NCI-H460 (cell line): ENCODE results near the gene SMURF1. TPM values are rescaled to one million over a fixed set of nuclear protein-coding genes. Genes with fewer than 3 reads are reported as not detected.

Source experiments
- DNase-seq: peaks from one replicate; pipeline ENCODE4 v3.0.0-alpha.2; 2016; ENCODE audit warnings: low read depth; ENCODE audit errors: extremely low read depth
- total RNA-seq: library from RNA; depleted of rRNA; stranded (reverse); fragments of >200 nt; shearing (Covaris generic); gene quantifications from 2 replicates; pipeline ENCODE4 v1.2.3, GENCODE V29; 2014; rRNA removed

Gene SMURF1
- total RNA-seq, 1 experiment from 2014 or later: 26.4 TPM

GRCh38 chr7:98994046-98994944, 149.6 kb downstream of the SMURF1 start:
- DNase-seq: no peak

- no peak for DNase-seq
Measured at GRCh38 chr7:98993024-98993897, 150.6 kb downstream of the SMURF1 start.

- no peak for DNase-seq
Measured at GRCh38 chr7:98992076-98992475, 151.8 kb downstream of the SMURF1 start.

GRCh38 chr7:98991141-98991540, 152.8 kb downstream of the SMURF1 start:
- no peak for DNase-seq

GRCh38 chr7:98990356-98990755, 153.6 kb downstream of the SMURF1 start:
- no peak for DNase-seq

GRCh38 chr7:98988641-98989040, 155.3 kb downstream of the SMURF1 start:
- DNase-seq: no peak

- DNase-seq: no peak
Measured at GRCh38 chr7:98985945-98986344, 158.0 kb downstream of the SMURF1 start.

- no peak for DNase-seq
Measured at GRCh38 chr7:98985406-98985805, 158.5 kb downstream of the SMURF1 start.

- DNase-seq: no peak
Measured at GRCh38 chr7:98984126-98984525, 159.8 kb downstream of the SMURF1 start.

GRCh38 chr7:98982686-98983085, 161.2 kb downstream of the SMURF1 start:
- DNase-seq: no peak

GRCh38 chr7:98981701-98982100, 162.2 kb downstream of the SMURF1 start:
- DNase-seq: no peak

- DNase-seq: no peak
Measured at GRCh38 chr7:98978672-98979071, 165.2 kb downstream of the SMURF1 start.

Other genes starting within 250 kb of the SMURF1 start
- 0.07 TPM in 1 of 2 replicates, not detected in the other for gene KPNA7, start 64.0 kb upstream of the SMURF1 start, total RNA-seq
- not detected in 2 replicates for gene MYH16, start 128.7 kb upstream of the SMURF1 start, total RNA-seq
- gene ARPC1A, start 181.8 kb upstream of the SMURF1 start, total RNA-seq: 162 and 177 TPM in 2 replicates
- 236 and 247 TPM in 2 replicates for gene ARPC1B, start 230.6 kb upstream of the SMURF1 start, total RNA-seq